Measurements from ENCODE around the gene TRAPPC11. TPM values are rescaled to one million over a fixed set of nuclear protein-coding genes. Genes with fewer than 3 reads are reported as not detected.

TRAPPC11 gene

Small RNA genes lying within 50 kb of the gene (small RNA-seq; reads per million reads assigned to genes)
- gene RNU6-1053P (ENCODE audit: insufficient read depth) (not detected), gene RNU6-335P (ENCODE audit: insufficient read depth) (not detected), gene RNU6-479P (ENCODE audit: insufficient read depth) (not detected)

Measured in neuronal stem cell (in vitro differentiated cells).